Measurements from ENCODE around the gene SLC23A3. TPM values are rescaled to one million over a fixed set of nuclear protein-coding genes. Genes with fewer than 3 reads are reported as not detected.

SLC23A3 gene
- polyA plus RNA-seq, 1 experiment, result 0.53 TPM

- Histone ChIP-seq H3K9me3 (ENCODE audit: control insufficient read depth, insufficient read depth, low read length) (no peaks in the 10 kb centered on the region), H3K4me3 (ENCODE audit: low read depth, low read length) (no peak overlapping the region), H3K27me3 (ENCODE audit: control insufficient read depth, insufficient read depth, low read length) (no peaks in the 10 kb centered on the region), H3K27ac (ENCODE audit: low read depth, low read length) (peak overlapping the region; percentile 31)
- POLR2A ChIA-PET, result no interaction called here
- CTCF ChIA-PET, result interaction anchor here (1.2 to 10.8 kb wide), 5 partner anchors 20 to 67 kb away, joined by 3 to 137 read pairs (median 7); partner anchors contain the start of gene IHH
- no peak for TF ChIP-seq CTCF (IDR thresholded peaks at IDR 0.05; ENCODE audit: low read depth, low read length)
- no peak for DNase-seq (ENCODE audit: low read depth, low spot score)
Measured at GRCh38 chr2:219125886-219126270, 44.0 kb downstream of the SLC23A3 start.

- CTCF ChIA-PET, result interaction anchor here (1.2 to 10.8 kb wide), 5 partner anchors 20 to 66 kb away, joined by 3 to 137 read pairs (median 7); partner anchors contain the start of gene IHH
- DNase-seq (ENCODE audit: low read depth, low spot score), result peak; percentile 42
- no peaks in the 10 kb centered on the region for H3K27me3 ChIP-seq (ENCODE audit: control insufficient read depth, insufficient read depth, low read length)
- peak overlapping the region; percentile 31 for H3K27ac ChIP-seq (ENCODE audit: low read depth, low read length)
- no peak for TF ChIP-seq CTCF (IDR thresholded peaks at IDR 0.05; ENCODE audit: low read depth, low read length)
- no peaks in the 10 kb centered on the region for H3K9me3 ChIP-seq (ENCODE audit: control insufficient read depth, insufficient read depth, low read length)
- POLR2A ChIA-PET, result no interaction called here
- H3K4me3 ChIP-seq (ENCODE audit: low read depth, low read length), result no peak overlapping the region
Measured at GRCh38 chr2:219125225-219125885, 44.5 kb downstream of the SLC23A3 start.

GRCh38 chr2:219124381-219125110 lies 45.3 kb downstream of the SLC23A3 start:
- POLR2A ChIA-PET, result no interaction called here

GRCh38 chr2:219123356-219124135 lies 46.3 kb downstream of the SLC23A3 start:
- no peak for DNase-seq (ENCODE audit: low read depth, low spot score)
- POLR2A ChIA-PET, result no interaction called here

More at GRCh38 chr2:219124381-219125110, 45.3 kb downstream of the SLC23A3 start:
- H3K9me3 ChIP-seq (ENCODE audit: control insufficient read depth, insufficient read depth, low read length), result no peaks in the 10 kb centered on the region
- H3K27ac ChIP-seq (ENCODE audit: low read depth, low read length), result no peak overlapping the region
- no peak for TF ChIP-seq CTCF (IDR thresholded peaks at IDR 0.05; ENCODE audit: low read depth, low read length)
- CTCF ChIA-PET, result interaction anchor here (0.6 to 10.8 kb wide), 10 partner anchors 19 to 144 kb away, joined by 3 to 137 read pairs (median 6); partner anchors contain the start of gene IHH
- no peak overlapping the region for H3K4me3 ChIP-seq (ENCODE audit: low read depth, low read length)
- no peaks in the 10 kb centered on the region for H3K27me3 ChIP-seq (ENCODE audit: control insufficient read depth, insufficient read depth, low read length)
- no peak for DNase-seq (ENCODE audit: low read depth, low spot score)

More at GRCh38 chr2:219123356-219124135, 46.3 kb downstream of the SLC23A3 start:
- Histone ChIP-seq H3K4me3 (ENCODE audit: low read depth, low read length) (no peak overlapping the region), H3K27ac (ENCODE audit: low read depth, low read length) (no peak overlapping the region), H3K27me3 (ENCODE audit: control insufficient read depth, insufficient read depth, low read length) (no peaks in the 10 kb centered on the region), H3K9me3 (ENCODE audit: control insufficient read depth, insufficient read depth, low read length) (no peaks in the 10 kb centered on the region)
- no peak for TF ChIP-seq CTCF (IDR thresholded peaks at IDR 0.05; ENCODE audit: low read depth, low read length)
- CTCF ChIA-PET, result interaction anchor here (0.6 to 10.8 kb wide), 10 partner anchors 18 to 143 kb away, joined by 3 to 137 read pairs (median 6); partner anchors contain the start of gene IHH

Data from AG04450 (cell line).